GM12878 (cell line): ENCODE data around the gene CPT1C. TPM values are rescaled to one million over a fixed set of nuclear protein-coding genes. Genes with fewer than 3 reads are reported as not detected.

ENCODE experiments used
- EGR1 ChIP-seq, 2 experiments: IDR thresholded peaks; 1 replicate in 1 of 2; 2 replicates in 1 of 2; pipeline ENCODE4 v1.6.1; 2011 to 2012; ENCODE audit warnings: low read depth in 2 of 2, low read length in 2 of 2, borderline replicate concordance in 1 of 2, mild to moderate bottlenecking in 1 of 2, moderate library complexity in 1 of 2
- FOXM1 ChIP-seq: IDR thresholded peaks from 2 replicates; pipeline ENCODE4 v1.6.1; 2012; ENCODE audit warnings: low read depth, mild to moderate bottlenecking, inconsistent platforms, low read length, moderate library complexity
- HDAC6 ChIP-seq: fragments of 200-600 bp; sonication (generic); IDR thresholded peaks from one replicate; pipeline ENCODE4 v1.8.0; 2017; ENCODE audit warnings: antibody characterized with exemption; ENCODE audit not compliant: unreplicated experiment
- IKZF2 ChIP-seq, 2 experiments: fragments of 450-650 bp; IDR thresholded peaks; 2 replicates each; pipeline ENCODE4 v1.6.1; 2017; ENCODE audit warnings: mild to moderate bottlenecking in 2 of 2, moderate library complexity in 2 of 2
- JUNB ChIP-seq: IDR thresholded peaks from 2 replicates; pipeline ENCODE4 v1.6.1; 2016; ENCODE audit warnings: antibody characterized with exemption, mild to moderate bottlenecking
- KLF5 ChIP-seq: fragments of 450-650 bp; IDR thresholded peaks from 2 replicates; pipeline ENCODE4 v1.6.1; 2014; ENCODE audit warnings: mild to moderate bottlenecking; ENCODE audit not compliant: partially characterized antibody
- MXI1 ChIP-seq: fragments of 150-350 bp; IDR thresholded peaks from 2 replicates; pipeline ENCODE4 v1.6.1; 2011; ENCODE audit warnings: low read depth, mild to moderate bottlenecking, inconsistent platforms, low read length, improper control_type of control experiment
- PML ChIP-seq: IDR thresholded peaks from 2 replicates; pipeline ENCODE4 v1.6.1; 2012; ENCODE audit warnings: low read length, inconsistent platforms
- SMARCA5 ChIP-seq: fragments of 450-650 bp; IDR thresholded peaks from 2 replicates; pipeline ENCODE4 v1.6.1; 2017; ENCODE audit warnings: mild to moderate bottlenecking
- TAF1 ChIP-seq: IDR thresholded peaks from 2 replicates; pipeline ENCODE4 v1.6.1; 2011; ENCODE audit warnings: mild to moderate bottlenecking, low read depth, low read length, borderline replicate concordance
- WRNIP1 ChIP-seq: IDR thresholded peaks from 2 replicates; pipeline ENCODE4 v1.6.1; 2011; ENCODE audit warnings: low read depth, low read length, improper control_type of control experiment, borderline replicate concordance
- YBX1 ChIP-seq: fragments of 450-650 bp; IDR thresholded peaks from 2 replicates; pipeline ENCODE4 v1.6.1; 2016; ENCODE audit warnings: antibody characterized with exemption
- YY1 ChIP-seq: IDR thresholded peaks from 2 replicates; pipeline ENCODE4 v1.6.1; 2011; ENCODE audit warnings: low read depth, mild to moderate bottlenecking, low read length
- polyA plus RNA-seq, 11 experiments: library from polyadenylated mRNA; depleted of rRNA in 4 of 11; unstranded in 6 of 11; stranded (reverse) in 5 of 11; fragments of >200 nt; fragmentation: Nextera tagmentation in 4 of 11; fragmentation: Illumina TruSeq in 1 of 11; extraction: Ambion mirVana in 4 of 11; extraction: Trizol in 1 of 11; gene quantifications; 1 replicate in 1 of 11; 2 replicates in 10 of 11; pipeline versions ENCODE4 v1.2.1 to v1.2.3, GENCODE V29; 2011 to 2016; ENCODE audit warnings: inconsistent platforms in 2 of 11, missing spikeins in 2 of 11, low read depth in 1 of 11
- total RNA-seq, 4 experiments: library from RNA; depleted of rRNA in 3 of 4; stranded (reverse); fragments of >200 nt in 3 of 4; fragmentation: Illumina TruSeq in 1 of 4; extraction: Trizol in 1 of 4; gene quantifications; 2 replicates each; pipeline versions ENCODE4 v1.2.1 to v1.2.3, GENCODE V29; 2013 to 2021
- TF ChIP-seq, protein P1 (sequence below): IDR thresholded peaks from 2 replicates; pipeline ENCODE4 v1.6.1; 2011; ENCODE audit warnings: borderline replicate concordance, low read depth, mild to moderate bottlenecking, moderate library complexity, mixed read lengths, low read length; ENCODE audit not compliant: insufficient read depth; ENCODE audit errors: extremely low read length
- TF ChIP-seq, protein P2 (sequence below): fragments of 450-650 bp; IDR thresholded peaks from 2 replicates; pipeline ENCODE4 v1.6.1; 2016; ENCODE audit warnings: mild to moderate bottlenecking, moderate library complexity, borderline replicate concordance
- TF ChIP-seq, protein P3 (sequence below): fragments of 450-650 bp; IDR thresholded peaks from 2 replicates; pipeline ENCODE4 v1.6.1; 2017; ENCODE audit warnings: low read depth, mild to moderate bottlenecking, moderate library complexity
- TF ChIP-seq, protein P4 (sequence below): fragments of 450-650 bp; formaldehyde crosslinking; IDR thresholded peaks from 2 replicates; pipeline ENCODE4 v1.4.0; 2020; ENCODE audit warnings: mild to moderate bottlenecking, moderate library complexity
- TF ChIP-seq, protein P5 (sequence below): IDR thresholded peaks from 2 replicates; pipeline ENCODE4 v1.6.1; 2011; ENCODE audit warnings: low read depth, low read length, improper control_type of control experiment, borderline replicate concordance

The CPT1C gene
- total and polyA plus RNA-seq, 10 of the 15 experiments (the other 5 are each of a cell fraction or from before 2014, with no cell fraction given) = 0.04 to 0.56 (median 0.21) TPM; not detected in 3

GRCh38 chr19:49677231-49677900 lies 13.6 kb upstream of the CPT1C start, which contains the start of gene PRMT1 (continued):
- TF ChIP-seq PML = no peak; the same call in 1 of the 2 replicates
- TF ChIP-seq FOXM1 = no peak
- TF ChIP-seq, protein P1, sequence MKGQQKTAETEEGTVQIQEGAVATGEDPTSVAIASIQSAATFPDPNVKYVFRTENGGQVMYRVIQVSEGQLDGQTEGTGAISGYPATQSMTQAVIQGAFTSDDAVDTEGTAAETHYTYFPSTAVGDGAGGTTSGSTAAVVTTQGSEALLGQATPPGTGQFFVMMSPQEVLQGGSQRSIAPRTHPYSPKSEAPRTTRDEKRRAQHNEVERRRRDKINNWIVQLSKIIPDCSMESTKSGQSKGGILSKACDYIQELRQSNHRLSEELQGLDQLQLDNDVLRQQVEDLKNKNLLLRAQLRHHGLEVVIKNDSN = peak; percentile 77
- TF ChIP-seq YBX1 = peak; percentile 25; the same call in 1 of the 2 replicates
- TF ChIP-seq, protein P2, sequence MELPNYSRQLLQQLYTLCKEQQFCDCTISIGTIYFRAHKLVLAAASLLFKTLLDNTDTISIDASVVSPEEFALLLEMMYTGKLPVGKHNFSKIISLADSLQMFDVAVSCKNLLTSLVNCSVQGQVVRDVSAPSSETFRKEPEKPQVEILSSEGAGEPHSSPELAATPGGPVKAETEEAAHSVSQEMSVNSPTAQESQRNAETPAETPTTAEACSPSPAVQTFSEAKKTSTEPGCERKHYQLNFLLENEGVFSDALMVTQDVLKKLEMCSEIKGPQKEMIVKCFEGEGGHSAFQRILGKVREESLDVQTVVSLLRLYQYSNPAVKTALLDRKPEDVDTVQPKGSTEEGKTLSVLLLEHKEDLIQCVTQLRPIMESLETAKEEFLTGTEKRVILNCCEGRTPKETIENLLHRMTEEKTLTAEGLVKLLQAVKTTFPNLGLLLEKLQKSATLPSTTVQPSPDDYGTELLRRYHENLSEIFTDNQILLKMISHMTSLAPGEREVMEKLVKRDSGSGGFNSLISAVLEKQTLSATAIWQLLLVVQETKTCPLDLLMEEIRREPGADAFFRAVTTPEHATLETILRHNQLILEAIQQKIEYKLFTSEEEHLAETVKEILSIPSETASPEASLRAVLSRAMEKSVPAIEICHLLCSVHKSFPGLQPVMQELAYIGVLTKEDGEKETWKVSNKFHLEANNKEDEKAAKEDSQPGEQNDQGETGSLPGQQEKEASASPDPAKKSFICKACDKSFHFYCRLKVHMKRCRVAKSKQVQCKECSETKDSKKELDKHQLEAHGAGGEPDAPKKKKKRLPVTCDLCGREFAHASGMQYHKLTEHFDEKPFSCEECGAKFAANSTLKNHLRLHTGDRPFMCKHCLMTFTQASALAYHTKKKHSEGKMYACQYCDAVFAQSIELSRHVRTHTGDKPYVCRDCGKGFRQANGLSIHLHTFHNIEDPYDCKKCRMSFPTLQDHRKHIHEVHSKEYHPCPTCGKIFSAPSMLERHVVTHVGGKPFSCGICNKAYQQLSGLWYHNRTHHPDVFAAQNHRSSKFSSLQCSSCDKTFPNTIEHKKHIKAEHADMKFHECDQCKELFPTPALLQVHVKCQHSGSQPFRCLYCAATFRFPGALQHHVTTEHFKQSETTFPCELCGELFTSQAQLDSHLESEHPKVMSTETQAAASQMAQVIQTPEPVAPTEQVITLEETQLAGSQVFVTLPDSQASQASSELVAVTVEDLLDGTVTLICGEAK = no peak
- TF ChIP-seq YY1 = peak; percentile 95
- TF ChIP-seq, protein P3, sequence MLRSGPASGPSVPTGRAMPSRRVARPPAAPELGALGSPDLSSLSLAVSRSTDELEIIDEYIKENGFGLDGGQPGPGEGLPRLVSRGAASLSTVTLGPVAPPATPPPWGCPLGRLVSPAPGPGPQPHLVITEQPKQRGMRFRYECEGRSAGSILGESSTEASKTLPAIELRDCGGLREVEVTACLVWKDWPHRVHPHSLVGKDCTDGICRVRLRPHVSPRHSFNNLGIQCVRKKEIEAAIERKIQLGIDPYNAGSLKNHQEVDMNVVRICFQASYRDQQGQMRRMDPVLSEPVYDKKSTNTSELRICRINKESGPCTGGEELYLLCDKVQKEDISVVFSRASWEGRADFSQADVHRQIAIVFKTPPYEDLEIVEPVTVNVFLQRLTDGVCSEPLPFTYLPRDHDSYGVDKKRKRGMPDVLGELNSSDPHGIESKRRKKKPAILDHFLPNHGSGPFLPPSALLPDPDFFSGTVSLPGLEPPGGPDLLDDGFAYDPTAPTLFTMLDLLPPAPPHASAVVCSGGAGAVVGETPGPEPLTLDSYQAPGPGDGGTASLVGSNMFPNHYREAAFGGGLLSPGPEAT = no peak
- peak; percentile 24 for TF ChIP-seq HDAC6
- TF ChIP-seq TAF1 = peak; percentile 83
- TF ChIP-seq EGR1 (IDR thresholded peaks at IDR 0.05; ENCODE audit: borderline replicate concordance in 1 of 2, low read depth in 2 of 2, low read length in 2 of 2) = peak in 1 of 2 experiments; percentile 66; a peak in 1 of 3 replicates
- TF ChIP-seq IKZF2 (IDR thresholded peaks at IDR 0.05) = peak in 1 of 2 experiments; percentile 57; a peak in 2 of 4 replicates
- TF ChIP-seq MXI1 = peak; percentile 92
- peak; percentile 95 for TF ChIP-seq SMARCA5
- TF ChIP-seq, protein P4, sequence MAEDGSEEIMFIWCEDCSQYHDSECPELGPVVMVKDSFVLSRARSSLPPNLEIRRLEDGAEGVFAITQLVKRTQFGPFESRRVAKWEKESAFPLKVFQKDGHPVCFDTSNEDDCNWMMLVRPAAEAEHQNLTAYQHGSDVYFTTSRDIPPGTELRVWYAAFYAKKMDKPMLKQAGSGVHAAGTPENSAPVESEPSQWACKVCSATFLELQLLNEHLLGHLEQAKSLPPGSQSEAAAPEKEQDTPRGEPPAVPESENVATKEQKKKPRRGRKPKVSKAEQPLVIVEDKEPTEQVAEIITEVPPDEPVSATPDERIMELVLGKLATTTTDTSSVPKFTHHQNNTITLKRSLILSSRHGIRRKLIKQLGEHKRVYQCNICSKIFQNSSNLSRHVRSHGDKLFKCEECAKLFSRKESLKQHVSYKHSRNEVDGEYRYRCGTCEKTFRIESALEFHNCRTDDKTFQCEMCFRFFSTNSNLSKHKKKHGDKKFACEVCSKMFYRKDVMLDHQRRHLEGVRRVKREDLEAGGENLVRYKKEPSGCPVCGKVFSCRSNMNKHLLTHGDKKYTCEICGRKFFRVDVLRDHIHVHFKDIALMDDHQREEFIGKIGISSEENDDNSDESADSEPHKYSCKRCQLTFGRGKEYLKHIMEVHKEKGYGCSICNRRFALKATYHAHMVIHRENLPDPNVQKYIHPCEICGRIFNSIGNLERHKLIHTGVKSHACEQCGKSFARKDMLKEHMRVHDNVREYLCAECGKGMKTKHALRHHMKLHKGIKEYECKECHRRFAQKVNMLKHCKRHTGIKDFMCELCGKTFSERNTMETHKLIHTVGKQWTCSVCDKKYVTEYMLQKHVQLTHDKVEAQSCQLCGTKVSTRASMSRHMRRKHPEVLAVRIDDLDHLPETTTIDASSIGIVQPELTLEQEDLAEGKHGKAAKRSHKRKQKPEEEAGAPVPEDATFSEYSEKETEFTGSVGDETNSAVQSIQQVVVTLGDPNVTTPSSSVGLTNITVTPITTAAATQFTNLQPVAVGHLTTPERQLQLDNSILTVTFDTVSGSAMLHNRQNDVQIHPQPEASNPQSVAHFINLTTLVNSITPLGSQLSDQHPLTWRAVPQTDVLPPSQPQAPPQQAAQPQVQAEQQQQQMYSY (CRISPR knock-in tag) = no peak
- no peak for TF ChIP-seq JUNB
- 0 out of 2 replicates have a peak, but pooled peaks have one; percentile 78 for TF ChIP-seq WRNIP1
- TF ChIP-seq KLF5 = peak; percentile 18
- TF ChIP-seq, protein P5, sequence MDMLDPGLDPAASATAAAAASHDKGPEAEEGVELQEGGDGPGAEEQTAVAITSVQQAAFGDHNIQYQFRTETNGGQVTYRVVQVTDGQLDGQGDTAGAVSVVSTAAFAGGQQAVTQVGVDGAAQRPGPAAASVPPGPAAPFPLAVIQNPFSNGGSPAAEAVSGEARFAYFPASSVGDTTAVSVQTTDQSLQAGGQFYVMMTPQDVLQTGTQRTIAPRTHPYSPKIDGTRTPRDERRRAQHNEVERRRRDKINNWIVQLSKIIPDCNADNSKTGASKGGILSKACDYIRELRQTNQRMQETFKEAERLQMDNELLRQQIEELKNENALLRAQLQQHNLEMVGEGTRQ = peak; percentile 22; the same call in 1 of the 2 replicates
